DND-41 (cell line): ENCODE measurements around the gene EML6.

Source experiments
- ATAC-seq: fragments of 200-7000 bp; cut with Tn5 transposase; 3 replicates; pipeline ENCODE4 v1.9.1; 2021; ENCODE audit warnings: low read depth; ENCODE audit not compliant: insufficient read depth
- DNase-seq: peaks from one replicate; pipeline ENCODE4 v3.0.0-alpha.2; 2020
- H2AFZ ChIP-seq: 2 replicates; pipeline ENCODE4 v1.6.0; 2012; ENCODE audit warnings: low read depth, low read length
- H3K27ac ChIP-seq: 2 replicates; pipeline ENCODE4 v1.5.1; 2012; ENCODE audit warnings: low read length, inconsistent platforms
- H3K27me3 ChIP-seq: fragments of 200-600 bp; sonication (generic); 2 replicates; pipeline ENCODE4 v1.6.0; 2012; ENCODE audit warnings: low read length, mild to moderate bottlenecking, inconsistent platforms; ENCODE audit not compliant: insufficient read depth, poor library complexity
- H3K36me3 ChIP-seq: 2 replicates; pipeline ENCODE4 v1.5.1; 2012; ENCODE audit warnings: low read length, inconsistent platforms; ENCODE audit not compliant: insufficient read depth
- H3K4me1 ChIP-seq: 2 replicates; pipeline ENCODE4 v1.5.1; 2012; ENCODE audit warnings: mild to moderate bottlenecking, low read length; ENCODE audit not compliant: insufficient read depth
- H3K4me2 ChIP-seq: 2 replicates; pipeline ENCODE4 v1.6.0; 2012; ENCODE audit warnings: mild to moderate bottlenecking, moderate library complexity, low read length, inconsistent platforms; ENCODE audit not compliant: insufficient read depth
- H3K4me3 ChIP-seq, 2 experiments: fragments of 200-600 bp in 1 of 2; shearing (Covaris generic) in 1 of 2; 2 replicates each; pipeline ENCODE4 v1.5.1; 2012 to 2016; ENCODE audit warnings: inconsistent platforms in 2 of 2, low read length in 2 of 2, mild to moderate bottlenecking in 2 of 2, low read depth in 1 of 2, moderate library complexity in 1 of 2
- H3K79me2 ChIP-seq: 2 replicates; pipeline ENCODE4 v1.6.0; 2012; ENCODE audit warnings: low read length, inconsistent platforms; ENCODE audit not compliant: insufficient read depth
- H3K9ac ChIP-seq: 2 replicates; pipeline ENCODE4 v1.6.0; 2012; ENCODE audit warnings: low read depth, mild to moderate bottlenecking, inconsistent platforms, low read length, moderate library complexity
- H3K9me3 ChIP-seq: 2 replicates; pipeline ENCODE4 v1.5.1; 2012; ENCODE audit warnings: low read length, moderate library complexity, mild to moderate bottlenecking, inconsistent platforms; ENCODE audit not compliant: insufficient read depth, severe bottlenecking
- H4K20me1 ChIP-seq: 2 replicates; pipeline ENCODE4 v1.6.0; 2012; ENCODE audit warnings: low read length; ENCODE audit not compliant: insufficient read depth
- EZH2 ChIP-seq: IDR thresholded peaks from 3 replicates; pipeline ENCODE4 v1.6.1; 2012; ENCODE audit warnings: borderline replicate concordance, low read depth, mild to moderate bottlenecking, moderate library complexity, low read length, inconsistent platforms; ENCODE audit not compliant: severe bottlenecking
- TF ChIP-seq, protein P1 (sequence below): IDR thresholded peaks from 2 replicates; pipeline ENCODE4 v1.5.1; 2012; ENCODE audit warnings: borderline replicate concordance, low read length, moderate library complexity, mild to moderate bottlenecking; ENCODE audit not compliant: poor library complexity, severe bottlenecking; ENCODE audit errors: extremely low read depth

The EML6 gene

DNA sequence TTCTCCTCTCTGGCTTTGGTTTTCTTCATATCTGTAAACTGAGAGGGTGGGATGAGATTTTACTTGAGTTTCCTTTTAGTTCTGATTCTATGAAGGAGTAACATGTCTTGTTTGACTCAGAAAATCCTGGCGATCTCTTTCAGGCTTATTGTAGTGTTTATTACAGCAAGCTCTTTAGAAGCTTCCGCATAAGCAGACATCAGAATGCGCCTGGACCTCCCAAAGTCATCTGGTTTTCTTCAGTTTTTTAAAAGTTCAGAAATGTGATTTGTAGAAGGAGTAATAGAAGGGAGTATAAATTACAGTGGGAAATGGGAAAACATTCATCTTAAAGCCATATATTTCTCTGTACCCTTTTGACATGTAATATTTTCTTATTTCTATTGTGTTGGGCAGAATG, 68.4 kb downstream of the EML6 start:
- Histone ChIP-seq H3K36me3 (no peaks in the 10 kb centered on the region), H3K9ac (no peak overlapping the region), H3K4me1 (no peaks in the 10 kb centered on the region), H3K27me3 (no peaks in the 10 kb centered on the region), H2AFZ (no peak overlapping the region), H3K79me2 (no peaks in the 10 kb centered on the region), H3K9me3 (no peaks in the 10 kb centered on the region), H4K20me1 (no peaks in the 10 kb centered on the region), H3K27ac (no peak overlapping the region), H3K4me3 (no peak overlapping the region), H3K4me2 (no peak overlapping the region)
- no peak for TF ChIP-seq EZH2
- TF ChIP-seq, protein P1, sequence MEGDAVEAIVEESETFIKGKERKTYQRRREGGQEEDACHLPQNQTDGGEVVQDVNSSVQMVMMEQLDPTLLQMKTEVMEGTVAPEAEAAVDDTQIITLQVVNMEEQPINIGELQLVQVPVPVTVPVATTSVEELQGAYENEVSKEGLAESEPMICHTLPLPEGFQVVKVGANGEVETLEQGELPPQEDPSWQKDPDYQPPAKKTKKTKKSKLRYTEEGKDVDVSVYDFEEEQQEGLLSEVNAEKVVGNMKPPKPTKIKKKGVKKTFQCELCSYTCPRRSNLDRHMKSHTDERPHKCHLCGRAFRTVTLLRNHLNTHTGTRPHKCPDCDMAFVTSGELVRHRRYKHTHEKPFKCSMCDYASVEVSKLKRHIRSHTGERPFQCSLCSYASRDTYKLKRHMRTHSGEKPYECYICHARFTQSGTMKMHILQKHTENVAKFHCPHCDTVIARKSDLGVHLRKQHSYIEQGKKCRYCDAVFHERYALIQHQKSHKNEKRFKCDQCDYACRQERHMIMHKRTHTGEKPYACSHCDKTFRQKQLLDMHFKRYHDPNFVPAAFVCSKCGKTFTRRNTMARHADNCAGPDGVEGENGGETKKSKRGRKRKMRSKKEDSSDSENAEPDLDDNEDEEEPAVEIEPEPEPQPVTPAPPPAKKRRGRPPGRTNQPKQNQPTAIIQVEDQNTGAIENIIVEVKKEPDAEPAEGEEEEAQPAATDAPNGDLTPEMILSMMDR: no peak
- DNase-seq (no peak), ATAC-seq (no peak)

DNA sequence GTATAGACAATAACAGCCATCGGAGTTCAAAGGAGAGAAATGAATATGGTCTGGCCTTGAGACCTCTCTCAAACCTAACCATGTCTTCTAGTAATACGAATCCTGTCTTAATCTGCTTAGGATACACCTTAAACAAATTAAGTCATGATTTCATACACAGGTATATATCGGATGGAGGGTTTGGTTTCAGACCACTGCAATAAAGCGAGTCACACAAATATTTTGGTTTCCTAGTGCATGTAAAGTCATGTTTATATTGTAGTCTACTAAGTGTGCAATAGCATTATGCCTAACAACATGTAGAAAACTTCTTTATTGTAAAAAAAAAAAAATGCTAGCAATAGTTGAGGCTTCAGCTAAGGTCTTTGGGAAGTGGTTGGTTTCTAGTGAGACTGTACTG, 73.8 kb downstream of the EML6 start:
- Histone ChIP-seq H3K9ac (no peak overlapping the region), H3K27me3 (no peaks in the 10 kb centered on the region)

DNA sequence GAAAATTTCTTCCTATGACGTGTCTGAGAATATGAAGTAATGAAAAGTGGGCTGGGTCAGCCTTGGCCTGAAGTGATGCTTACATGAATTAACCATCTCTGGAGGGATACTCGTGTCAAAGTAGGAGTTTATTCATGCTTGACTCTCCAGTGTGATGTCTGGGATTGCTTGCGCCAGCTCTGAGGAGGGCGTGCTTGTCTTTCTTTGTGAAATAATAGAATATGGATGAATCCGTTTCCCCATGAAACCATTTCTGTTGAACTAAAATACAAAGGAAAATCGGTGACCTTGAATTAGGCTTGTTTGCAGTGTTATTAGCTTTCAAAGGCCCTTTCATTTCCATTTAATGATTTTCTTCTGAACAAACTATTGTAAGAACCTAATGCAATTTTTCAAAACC, 77.9 kb downstream of the EML6 start:
- H3K79me2 ChIP-seq: no peaks in the 10 kb centered on the region
- DNase-seq: no peak
- TF ChIP-seq, protein P1: no peak
- TF ChIP-seq EZH2: no peak

More for the DNA sequence above, 73.8 kb downstream of the EML6 start:
- Histone ChIP-seq H3K27ac (no peak overlapping the region), H3K79me2 (no peaks in the 10 kb centered on the region), H2AFZ (no peak overlapping the region), H3K4me2 (no peak overlapping the region), H4K20me1 (no peaks in the 10 kb centered on the region), H3K9me3 (no peaks in the 10 kb centered on the region), H3K36me3 (no peaks in the 10 kb centered on the region), H3K4me1 (no peaks in the 10 kb centered on the region), H3K4me3 (no peak overlapping the region)
- ATAC-seq (no peak; the same call in 2 of the 3 replicates), DNase-seq (no peak)
- no peak for TF ChIP-seq EZH2
- TF ChIP-seq, protein P1: no peak

More for the DNA sequence above, 77.9 kb downstream of the EML6 start:
- Histone ChIP-seq H3K4me3 (no peak overlapping the region), H3K9ac (no peak overlapping the region), H3K4me2 (no peak overlapping the region), H2AFZ (no peak overlapping the region), H4K20me1 (no peaks in the 10 kb centered on the region), H3K27ac (no peak overlapping the region), H3K27me3 (no peaks in the 10 kb centered on the region), H3K4me1 (peaks cover 6% of the 10 kb centered on the region; the same call in 1 of the 2 replicates), H3K9me3 (no peaks in the 10 kb centered on the region), H3K36me3 (no peaks in the 10 kb centered on the region)
- no peak for ATAC-seq
